ENCODE results near the gene MPHOSPH10.

Gene MPHOSPH10

GRCh38 chr2:71148506-71149063 is 18.2 kb downstream of the MPHOSPH10 start:
- 0 out of 2 replicates have a peak, but pooled peaks cover 2% of the 10 kb centered on the region for H3K27me3 ChIP-seq (replicated peaks; ENCODE audit: insufficient read depth, low read length)

DNA sequence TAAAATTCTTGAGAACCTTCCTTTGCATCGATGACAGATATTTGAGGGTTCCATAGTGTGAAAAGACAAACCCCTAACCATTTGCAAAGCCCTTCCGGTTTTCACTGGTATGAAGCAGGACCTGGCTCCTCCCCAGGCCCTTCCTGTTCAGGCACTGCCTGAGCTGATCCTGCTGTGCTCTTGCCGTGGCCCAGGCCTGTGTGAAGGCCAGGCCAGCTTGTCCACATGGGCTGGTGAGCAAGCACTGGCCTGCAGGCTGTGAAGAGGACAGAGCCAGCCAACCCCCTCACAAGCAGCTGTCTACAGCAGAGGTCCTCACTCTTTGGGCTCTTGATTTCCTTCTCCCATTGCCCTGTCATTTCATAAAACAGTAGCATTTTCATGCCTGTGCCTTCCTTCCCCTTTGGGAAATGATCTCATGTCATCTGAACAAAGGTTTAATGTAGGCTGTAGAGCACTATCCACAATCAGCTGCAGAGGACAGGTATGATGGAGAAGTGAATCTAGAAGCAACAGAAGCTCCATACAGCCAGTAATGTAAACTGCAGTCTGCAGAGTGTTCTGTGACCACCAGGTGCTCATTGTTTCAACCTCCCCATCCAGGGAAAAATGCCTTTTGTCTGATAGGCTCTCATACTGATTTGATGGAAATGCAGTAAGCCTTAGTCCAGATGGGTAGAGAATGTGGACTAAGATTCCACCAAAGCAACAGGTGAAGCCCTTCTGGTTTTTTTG is 19.8 kb downstream of the MPHOSPH10 start:
- no peak overlapping the region for H2AFZ ChIP-seq (ENCODE audit: low read length)
- 0 out of 2 replicates have a peak, but pooled peaks cover 4% of the 10 kb centered on the region for H3K27me3 ChIP-seq (replicated peaks; ENCODE audit: insufficient read depth, low read length)
- no peaks in the 10 kb centered on the region for H3K79me2 ChIP-seq (ENCODE audit: low read length)
- H3K9me2 ChIP-seq (replicated peaks; ENCODE audit: insufficient read depth, low read length), result no peaks in the 10 kb centered on the region
- no peaks in the 10 kb centered on the region for H4K20me1 ChIP-seq (ENCODE audit: insufficient read depth, low read length)
- H3K27ac ChIP-seq (ENCODE audit: low read length), result no peak overlapping the region
- no peaks in the 10 kb centered on the region for H3F3A ChIP-seq (ENCODE audit: insufficient read depth, low read length)
- no peak overlapping the region for H3K4me2 ChIP-seq (ENCODE audit: low read depth, low read length)
- H3K9me3 ChIP-seq (replicated peaks; ENCODE audit: insufficient read depth, low read length), result no peaks in the 10 kb centered on the region
- no peak overlapping the region for H3K4me3 ChIP-seq (ENCODE audit: low read length)
- TF ChIP-seq CTCF (IDR thresholded peaks at IDR 0.05; ENCODE audit: low read length), result no peak
- no peak for TF ChIP-seq EZH2 (optimal IDR thresholded peaks at IDR 0.05; ENCODE audit: low read depth, low read length)
- TF ChIP-seq EZH2phosphoT487 (IDR thresholded peaks at IDR 0.05; ENCODE audit: low read length), result no peak
- H3K4me1 ChIP-seq (ENCODE audit: low read length), result no peaks in the 10 kb centered on the region
- DNase-seq, result no peak
- no peak overlapping the region for H3K9ac ChIP-seq (ENCODE audit: low read length)
- 0 out of 2 replicates have a peak, but pooled peaks cover 16% of the 10 kb centered on the region for H3K36me3 ChIP-seq (replicated peaks; ENCODE audit: insufficient read depth, low read length)

More at GRCh38 chr2:71148506-71149063, 18.2 kb downstream of the MPHOSPH10 start:
- no peak overlapping the region for H3K27ac ChIP-seq (ENCODE audit: low read length)
- no peaks in the 10 kb centered on the region for H3K9me2 ChIP-seq (replicated peaks; ENCODE audit: insufficient read depth, low read length)
- no peaks in the 10 kb centered on the region for H3K9me3 ChIP-seq (replicated peaks; ENCODE audit: insufficient read depth, low read length)
- H4K20me1 ChIP-seq (ENCODE audit: insufficient read depth, low read length), result no peaks in the 10 kb centered on the region
- no peak overlapping the region for H3K4me3 ChIP-seq (ENCODE audit: low read length)
- DNase-seq, result no peak
- H3K79me2 ChIP-seq (ENCODE audit: low read length), result no peaks in the 10 kb centered on the region
- no peak overlapping the region for H3K4me2 ChIP-seq (ENCODE audit: low read depth, low read length)
- 0 out of 2 replicates have a peak, but pooled peaks cover 28% of the 10 kb centered on the region for H3K36me3 ChIP-seq (replicated peaks; ENCODE audit: insufficient read depth, low read length)
- TF ChIP-seq EZH2 (optimal IDR thresholded peaks at IDR 0.05; ENCODE audit: low read depth, low read length) (no peak), EZH2phosphoT487 (IDR thresholded peaks at IDR 0.05; ENCODE audit: low read length) (no peak), CTCF (IDR thresholded peaks at IDR 0.05; ENCODE audit: low read length) (no peak)
- no peaks in the 10 kb centered on the region for H3F3A ChIP-seq (ENCODE audit: insufficient read depth, low read length)
- no peak overlapping the region for H2AFZ ChIP-seq (ENCODE audit: low read length)
- no peaks in the 10 kb centered on the region for H3K4me1 ChIP-seq (ENCODE audit: low read length)
- no peak overlapping the region for H3K9ac ChIP-seq (ENCODE audit: low read length)

GRCh38 chr2:71151620-71152019 is 21.2 kb downstream of the MPHOSPH10 start:
- Histone ChIP-seq H3K4me3 (ENCODE audit: low read length) (no peak overlapping the region), H4K20me1 (ENCODE audit: insufficient read depth, low read length) (no peaks in the 10 kb centered on the region), H3K4me1 (ENCODE audit: low read length) (no peaks in the 10 kb centered on the region), H3K9me2 (replicated peaks; ENCODE audit: insufficient read depth, low read length) (no peaks in the 10 kb centered on the region), H3K9ac (ENCODE audit: low read length) (no peak overlapping the region), H3K27ac (ENCODE audit: low read length) (no peak overlapping the region), H3K9me3 (replicated peaks; ENCODE audit: insufficient read depth, low read length) (no peaks in the 10 kb centered on the region), H3K4me2 (ENCODE audit: low read depth, low read length) (no peak overlapping the region), H3K79me2 (ENCODE audit: low read length) (no peaks in the 10 kb centered on the region), H3K36me3 (replicated peaks; ENCODE audit: insufficient read depth, low read length) (0 out of 2 replicates have a peak, but pooled peaks cover 16% of the 10 kb centered on the region), H3K27me3 (replicated peaks; ENCODE audit: insufficient read depth, low read length) (0 out of 2 replicates have a peak, but pooled peaks cover 4% of the 10 kb centered on the region), H3F3A (ENCODE audit: insufficient read depth, low read length) (no peaks in the 10 kb centered on the region), H2AFZ (ENCODE audit: low read length) (no peak overlapping the region)
- no peak for DNase-seq
- TF ChIP-seq EZH2phosphoT487 (IDR thresholded peaks at IDR 0.05; ENCODE audit: low read length) (no peak), CTCF (IDR thresholded peaks at IDR 0.05; ENCODE audit: low read length) (no peak), EZH2 (optimal IDR thresholded peaks at IDR 0.05; ENCODE audit: low read depth, low read length) (no peak)
